Cortex of kidney (tissue), 1 donor: ENCODE data around the gene BCAS4.
"Not testable (repeated sequence)": the region's sequence is repeated elsewhere in the genome, so short reads cannot be mapped to it uniquely, and the experiment has no call there.

Experiments
- DNase-seq: peaks from one replicate; lab custom pipeline; 2025; lab: John Stamatoyannopoulos, UW

BCAS4 gene

DNA sequence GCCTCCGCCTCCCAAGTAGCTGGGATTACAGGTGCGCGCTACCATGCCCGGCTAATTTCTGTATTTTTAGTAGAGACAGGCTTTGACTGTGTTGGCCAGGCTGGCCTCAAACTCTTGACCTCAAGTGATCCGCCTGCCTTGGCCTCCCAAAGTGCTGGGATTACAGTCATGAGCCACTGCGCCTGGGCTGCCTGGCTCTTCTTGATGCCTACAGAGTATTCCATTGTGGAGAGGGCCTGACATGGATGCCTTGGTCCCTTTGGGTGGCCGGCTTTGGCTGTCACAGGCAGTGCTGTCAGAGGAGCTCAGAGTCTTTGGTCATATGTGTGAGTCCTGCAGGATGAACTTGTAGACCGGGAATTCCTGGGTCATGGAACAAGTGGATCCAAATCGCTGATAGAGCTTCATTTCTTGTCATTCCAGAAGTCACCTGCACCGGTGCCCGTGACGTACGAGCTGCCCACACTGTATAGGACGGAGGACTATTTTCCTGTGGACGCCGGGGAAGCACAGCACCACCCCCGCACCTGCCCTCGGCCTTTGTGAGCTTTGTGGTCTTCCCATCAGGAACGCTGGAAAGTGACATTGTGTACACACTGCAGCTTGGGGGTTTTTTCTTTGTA is 81.3 kb downstream of the BCAS4 start:
- no peak for DNase-seq

DNA sequence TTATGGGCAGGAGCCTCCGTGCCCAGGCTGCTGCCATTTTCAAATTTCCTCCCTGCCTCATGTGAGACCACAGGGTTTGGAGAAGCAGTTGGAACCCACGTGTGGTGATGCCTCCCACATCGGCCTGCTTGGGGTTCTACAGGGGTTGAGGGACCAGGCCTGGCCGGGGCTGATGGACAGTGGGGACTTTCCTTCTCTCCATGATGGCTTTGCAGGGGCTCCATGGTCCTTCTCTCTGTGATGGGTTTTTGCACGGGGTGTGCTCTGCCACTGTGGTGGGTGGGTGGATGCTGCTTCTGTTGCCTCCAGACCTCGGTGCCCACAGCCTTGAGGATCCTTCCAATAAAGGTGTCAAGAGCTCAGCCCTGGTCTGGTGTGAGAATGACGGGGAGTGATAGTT is 82.0 kb downstream of the BCAS4 start:
- no peak for DNase-seq

GRCh38 chr20:50877232-50877743 is 82.4 kb downstream of the BCAS4 start:
- DNase-seq: no peak

GRCh38 chr20:50879649-50880550 is 85.0 kb downstream of the BCAS4 start:
- DNase-seq: no peak

DNA sequence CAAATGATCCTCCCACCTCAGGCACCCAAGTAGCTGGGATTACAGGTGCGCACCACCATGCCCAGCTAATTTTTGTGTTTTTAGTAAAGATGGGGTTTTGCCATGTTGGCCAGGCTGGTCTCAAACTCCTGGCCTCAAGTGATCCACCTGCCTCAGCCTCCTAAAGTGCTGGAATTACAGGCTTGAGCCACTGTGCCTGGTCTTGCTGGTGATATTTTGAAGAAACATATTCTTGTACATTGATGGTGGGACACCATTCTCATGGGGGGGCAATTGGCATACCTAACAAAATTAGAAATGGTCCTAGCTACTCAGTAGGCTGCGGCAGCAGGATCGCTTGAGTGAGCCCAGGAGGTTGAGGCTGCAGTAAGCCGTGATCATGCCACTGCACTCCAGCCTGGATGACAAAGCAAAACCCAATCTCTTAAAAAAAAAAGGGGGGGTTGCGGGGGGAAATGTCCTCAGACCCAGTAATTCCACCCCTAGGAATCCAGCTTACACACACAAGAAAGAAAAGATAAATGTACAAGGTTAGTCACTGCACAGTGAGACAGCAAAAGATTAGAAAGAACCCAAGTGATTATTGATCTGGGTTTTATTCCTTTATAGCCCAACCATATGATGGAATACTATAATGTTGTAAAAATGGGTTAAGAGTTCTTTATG is 87.0 kb downstream of the BCAS4 start:
- DNase-seq: not testable (repeated sequence)

DNA sequence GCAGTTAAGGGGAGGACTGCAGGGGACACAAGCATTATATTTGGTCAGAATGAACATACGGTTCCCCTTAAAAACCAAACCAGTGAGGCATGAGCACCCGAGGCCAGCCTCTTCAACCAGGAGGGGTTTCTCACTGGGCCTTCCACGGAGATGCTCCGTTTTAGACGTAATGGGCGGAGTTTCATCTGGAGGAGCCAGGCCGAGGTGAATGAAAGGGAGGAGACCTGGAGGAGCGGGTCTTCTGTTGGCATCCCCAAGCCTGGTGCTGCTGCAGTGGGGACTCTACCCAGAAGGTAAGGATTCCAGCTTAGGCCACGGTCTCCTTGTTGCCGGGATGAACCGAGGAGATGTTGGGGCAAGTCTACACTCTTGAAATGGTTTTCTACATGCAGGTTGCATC is 89.0 kb downstream of the BCAS4 start:
- no peak for DNase-seq

GRCh38 chr20:50885068-50885467 is 90.2 kb downstream of the BCAS4 start:
- DNase-seq: no peak

GRCh38 chr20:50885781-50886180 is 90.9 kb downstream of the BCAS4 start:
- no peak for DNase-seq

DNA sequence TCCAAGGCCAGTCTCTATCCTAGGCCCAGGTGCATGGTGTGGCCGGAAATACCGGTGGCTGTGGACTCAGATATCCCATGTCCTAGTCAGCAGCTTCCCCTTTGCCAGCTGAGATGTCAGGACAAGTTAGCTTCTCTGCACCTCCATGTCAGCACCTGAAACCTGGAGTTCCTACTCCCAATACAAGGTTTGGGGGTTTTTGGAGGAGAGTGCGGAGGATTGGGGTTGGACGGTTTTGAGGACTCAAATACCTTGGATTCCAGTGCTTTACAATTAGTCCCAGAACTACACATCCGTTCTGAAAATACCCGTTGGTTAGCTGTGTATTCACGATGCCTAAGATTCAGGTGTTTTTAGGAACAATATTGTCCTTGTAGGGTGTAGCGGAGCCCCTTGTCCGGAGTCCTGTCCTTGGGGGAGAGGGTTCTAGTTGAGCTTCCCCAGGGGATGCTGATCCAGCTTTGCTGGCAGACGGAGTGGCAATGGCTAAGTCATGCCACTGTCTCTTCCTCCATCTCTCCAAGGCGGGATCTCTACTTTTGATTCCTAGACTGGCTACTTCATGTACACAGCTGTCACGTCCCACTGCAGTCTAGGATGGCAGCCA is 91.4 kb downstream of the BCAS4 start:
- DNase-seq: no peak

GRCh38 chr20:50887576-50887975 is 92.7 kb downstream of the BCAS4 start:
- no peak for DNase-seq

- DNase-seq: no peak
Measured at GRCh38 chr20:50891138-50891537, 96.3 kb downstream of the BCAS4 start.

DNA sequence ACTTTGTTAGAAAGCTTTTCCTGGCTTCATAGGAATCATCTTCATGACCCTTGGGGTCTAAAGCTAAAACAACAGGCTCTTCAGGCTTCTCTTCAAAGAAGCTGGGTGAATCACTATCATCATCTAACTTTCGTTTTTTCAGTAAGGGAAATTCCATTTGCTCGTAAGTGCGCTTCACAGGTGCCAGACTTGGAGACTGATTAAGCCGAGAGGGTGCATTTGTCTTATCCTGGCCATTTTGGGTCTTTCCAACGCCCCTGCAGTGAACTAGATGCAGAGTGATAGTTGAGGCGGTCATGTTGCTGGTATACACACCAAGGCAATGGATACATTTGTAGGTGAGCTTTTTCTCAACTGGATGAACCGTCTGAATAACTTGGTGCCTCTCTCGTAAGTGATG is 97.5 kb downstream of the BCAS4 start:
- no peak for DNase-seq

GRCh38 chr20:50893620-50894019 is 98.8 kb downstream of the BCAS4 start:
- DNase-seq: no peak

GRCh38 chr20:50895111-50895830 is 100.4 kb downstream of the BCAS4 start:
- no peak for DNase-seq

GRCh38 chr20:50898475-50898874 is 103.6 kb downstream of the BCAS4 start:
- no peak for DNase-seq

GRCh38 chr20:50900261-50900660 is 105.4 kb downstream of the BCAS4 start:
- DNase-seq: no peak

GRCh38 chr20:50901301-50901700 is 106.4 kb downstream of the BCAS4 start:
- DNase-seq: no peak

- no peak for DNase-seq
Measured at GRCh38 chr20:50903353-50904051, 108.6 kb downstream of the BCAS4 start.

DNA sequence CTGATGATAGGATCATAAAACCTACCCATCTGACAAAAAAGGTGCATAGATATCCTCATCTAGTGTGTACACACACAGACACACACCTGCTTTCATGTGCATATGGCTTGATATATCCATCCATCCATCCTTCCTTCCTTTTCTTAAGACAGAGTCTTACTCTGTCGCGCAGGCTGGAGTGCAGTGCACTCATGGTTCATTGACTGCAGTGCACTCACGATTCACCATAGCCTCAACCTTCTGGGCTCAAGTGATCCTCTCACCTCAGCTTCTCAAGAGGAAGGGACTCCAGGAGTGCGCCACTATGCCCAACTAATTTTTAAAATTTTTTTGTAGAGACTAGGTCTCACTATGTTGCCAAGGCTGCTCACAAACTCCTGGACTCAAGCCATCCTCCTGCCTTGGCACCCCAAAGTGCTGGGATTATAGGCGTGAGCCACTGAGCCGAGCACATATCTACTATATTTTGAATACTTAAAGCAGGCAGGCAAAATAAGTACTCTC is 109.3 kb downstream of the BCAS4 start:
- DNase-seq: no peak

GRCh38 chr20:50909413-50909812 is 114.6 kb downstream of the BCAS4 start:
- DNase-seq: no peak

DNA sequence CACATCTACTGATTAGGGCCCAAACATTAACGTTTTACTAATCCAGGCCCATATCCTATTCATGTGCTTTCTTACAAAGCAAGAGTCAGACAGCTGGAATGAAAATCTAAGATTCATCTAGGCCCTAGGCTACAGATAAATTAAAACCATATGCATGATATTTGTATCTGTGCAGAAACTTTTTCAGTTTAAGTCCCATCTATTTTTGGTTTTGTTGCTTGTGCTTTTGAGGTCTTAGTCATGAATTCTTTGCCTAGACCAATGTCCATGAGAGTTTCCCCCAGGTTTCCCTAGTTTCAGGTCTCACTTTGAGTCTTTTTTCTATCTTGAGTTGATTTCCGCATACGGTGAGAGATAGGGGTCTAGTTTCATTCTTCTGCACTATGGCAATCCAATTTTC is 116.2 kb downstream of the BCAS4 start:
- no peak for DNase-seq
